ENCODE measurements around the gene TMEM63A.

DNA sequence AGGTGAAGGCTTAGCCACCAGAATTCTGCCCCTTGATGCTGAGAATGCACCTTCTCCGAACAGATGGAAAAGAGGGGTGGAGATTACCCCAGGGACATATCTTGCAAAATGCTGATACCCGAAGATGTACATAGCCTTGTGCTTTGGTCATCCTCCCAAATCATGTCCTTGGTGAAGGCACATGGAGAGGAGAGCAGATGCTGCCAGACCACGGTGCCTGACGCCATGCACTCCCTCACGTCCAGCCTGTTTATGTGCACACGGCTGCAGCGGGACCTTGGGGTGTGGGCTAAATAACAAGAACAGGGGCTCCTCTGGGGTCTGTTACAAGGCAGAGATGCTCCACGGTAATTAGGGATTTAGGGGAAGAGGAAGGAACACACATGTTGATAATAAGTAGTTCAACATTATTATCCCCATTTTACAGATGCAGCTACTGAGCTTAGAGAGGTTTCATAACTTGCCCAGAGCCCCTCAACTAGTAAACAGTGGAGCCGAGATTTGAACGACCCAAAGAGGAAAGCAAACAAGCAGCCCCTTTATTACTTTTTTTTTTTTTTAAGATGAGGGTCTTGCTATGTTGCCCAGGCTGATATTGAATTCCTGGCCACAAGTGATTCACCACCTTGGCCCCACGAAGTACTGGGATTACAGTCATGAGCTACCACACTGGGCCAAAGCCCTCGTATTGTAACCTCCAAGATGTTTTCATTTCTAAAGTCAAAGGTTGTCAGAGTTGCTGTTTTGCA, 59.4 kb downstream of the TMEM63A start:
- TF ChIP-seq, protein P1, sequence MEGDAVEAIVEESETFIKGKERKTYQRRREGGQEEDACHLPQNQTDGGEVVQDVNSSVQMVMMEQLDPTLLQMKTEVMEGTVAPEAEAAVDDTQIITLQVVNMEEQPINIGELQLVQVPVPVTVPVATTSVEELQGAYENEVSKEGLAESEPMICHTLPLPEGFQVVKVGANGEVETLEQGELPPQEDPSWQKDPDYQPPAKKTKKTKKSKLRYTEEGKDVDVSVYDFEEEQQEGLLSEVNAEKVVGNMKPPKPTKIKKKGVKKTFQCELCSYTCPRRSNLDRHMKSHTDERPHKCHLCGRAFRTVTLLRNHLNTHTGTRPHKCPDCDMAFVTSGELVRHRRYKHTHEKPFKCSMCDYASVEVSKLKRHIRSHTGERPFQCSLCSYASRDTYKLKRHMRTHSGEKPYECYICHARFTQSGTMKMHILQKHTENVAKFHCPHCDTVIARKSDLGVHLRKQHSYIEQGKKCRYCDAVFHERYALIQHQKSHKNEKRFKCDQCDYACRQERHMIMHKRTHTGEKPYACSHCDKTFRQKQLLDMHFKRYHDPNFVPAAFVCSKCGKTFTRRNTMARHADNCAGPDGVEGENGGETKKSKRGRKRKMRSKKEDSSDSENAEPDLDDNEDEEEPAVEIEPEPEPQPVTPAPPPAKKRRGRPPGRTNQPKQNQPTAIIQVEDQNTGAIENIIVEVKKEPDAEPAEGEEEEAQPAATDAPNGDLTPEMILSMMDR (IDR thresholded peaks at IDR 0.05; ENCODE audit: low read length) = no peak
- TF ChIP-seq EZH2 (optimal IDR thresholded peaks at IDR 0.05; ENCODE audit: low read depth, low read length) = no peak

Measured in MM.1S (cell line).